B cell (primary cell): ENCODE measurements around the gene PRRT1. TPM values are rescaled to one million over a fixed set of nuclear protein-coding genes. Genes with fewer than 3 reads are reported as not detected.

ENCODE experiments used
- ATAC-seq: fragments of 200-7000 bp; cut with Tn5 transposase; one replicate; pipeline ENCODE4 v1.10.0; 2021; ENCODE audit warnings: low read depth, mild to moderate bottlenecking, moderate number of reproducible peaks, moderate library complexity
- CTCF ChIA-PET: fragments of 350-600 bp; sonication (Branson Sonifier 250); formaldehyde crosslinking; loops from one replicate; lab custom pipeline; 2021; ENCODE audit warnings: antibody characterized with exemption, inconsistent platforms; lab: Charles Lee
- POLR2A ChIA-PET: fragments of 350-600 bp; sonication (Branson Sonifier 250); formaldehyde crosslinking; loops from one replicate; lab custom pipeline; 2021; ENCODE audit warnings: antibody characterized with exemption; lab: Charles Lee
- DNase-seq: peaks from one replicate; pipeline ENCODE4 v3.0.0; 2013
- H2AFZ ChIP-seq: 2 replicates; pipeline ENCODE4 v1.6.1; 2012; ENCODE audit warnings: mild to moderate bottlenecking, low read depth, low read length; ENCODE audit not compliant: insufficient read depth, poor library complexity, severe bottlenecking
- H3K27ac ChIP-seq, 2 donors: 1 replicate in 1 of 2; 2 replicates in 1 of 2; pipeline ENCODE4 v1.5.1; 2012 to 2013; ENCODE audit warnings: low read length in 2 of 2, mild to moderate bottlenecking in 2 of 2, moderate library complexity in 1 of 2
- H3K27me3 ChIP-seq, 4 experiments: fragments of 200-600 bp in 1 of 4; sonication (generic) in 1 of 4; replicated peaks in 1 of 4; 1 replicate in 2 of 4; 2 replicates in 2 of 4; pipeline versions ENCODE4 v1.6.1 to v1.7.0; 2013 to 2016; ENCODE audit warnings: low read length in 3 of 4, mild to moderate bottlenecking in 2 of 4, mixed read lengths in 1 of 4, moderate library complexity in 1 of 4; ENCODE audit not compliant: insufficient read depth in 4 of 4, control insufficient read depth in 3 of 4; ENCODE audit errors: control extremely low read depth in 1 of 4
- H3K36me3 ChIP-seq, 2 experiments: replicated peaks in 1 of 2; 1 replicate in 1 of 2; 2 replicates in 1 of 2; pipeline versions ENCODE4 v1.6.1 to v1.7.1; 2013; ENCODE audit warnings: low read length in 1 of 2; ENCODE audit not compliant: insufficient read depth in 2 of 2, control insufficient read depth in 1 of 2; ENCODE audit errors: control extremely low read depth in 1 of 2, extremely low read depth in 1 of 2
- H3K4me1 ChIP-seq, 2 donors: fragments of 200-600 bp in 1 of 2; sonication (generic) in 1 of 2; 1 replicate in 1 of 2; 2 replicates in 1 of 2; pipeline versions ENCODE4 v1.5.1 to v1.6.1; 2013 to 2017; ENCODE audit warnings: low read length in 2 of 2; ENCODE audit not compliant: control insufficient read depth in 2 of 2, insufficient read depth in 2 of 2
- H3K4me2 ChIP-seq: replicated peaks from 2 replicates; pipeline ENCODE3; 2012; ENCODE audit warnings: mild to moderate bottlenecking, low read depth, low read length; ENCODE audit not compliant: poor library complexity, severe bottlenecking
- H3K4me3 ChIP-seq, 5 experiments: fragments of 200-600 bp in 1 of 5; sonication (generic) in 1 of 5; 1 replicate in 3 of 5; 2 replicates in 2 of 5; pipeline versions ENCODE4 v1.5.1 to v1.7.0; 2011 to 2016; ENCODE audit warnings: low read length in 4 of 5, mild to moderate bottlenecking in 4 of 5, low read depth in 2 of 5, control low read depth in 1 of 5, moderate library complexity in 1 of 5; ENCODE audit not compliant: insufficient read depth in 1 of 5; ENCODE audit errors: control extremely low read depth in 1 of 5, extremely low read depth in 1 of 5
- H3K79me2 ChIP-seq: fragments of 200-600 bp; sonication (generic); one replicate; pipeline ENCODE4 v1.6.0; 2016; ENCODE audit warnings: low read length; ENCODE audit not compliant: control insufficient read depth, insufficient read depth
- H3K9ac ChIP-seq: fragments of 200-600 bp; sonication (generic); 2 replicates; pipeline ENCODE4 v1.6.1; 2017; ENCODE audit warnings: mild to moderate bottlenecking, low read length, moderate library complexity
- H3K9me3 ChIP-seq, 3 donors: one replicate each; pipeline versions ENCODE4 v1.6.1 to v1.7.1; 2013; ENCODE audit warnings: low read length in 2 of 3; ENCODE audit not compliant: control insufficient read depth in 2 of 3, insufficient read depth in 1 of 3; ENCODE audit errors: control extremely low read depth in 1 of 3
- H4K20me1 ChIP-seq: 2 replicates; pipeline ENCODE4 v1.6.0; 2012; ENCODE audit warnings: mild to moderate bottlenecking, low read length; ENCODE audit not compliant: insufficient read depth, control insufficient read depth, poor library complexity, severe bottlenecking
- H3K27ac Mint-ChIP-seq: one replicate; pipeline ENCODE4 v1.8.0; 2021; ENCODE audit warnings: mixed read lengths
- H3K27me3 Mint-ChIP-seq: one replicate; pipeline ENCODE4 v1.8.0; 2021; ENCODE audit warnings: mixed read lengths
- H3K4me1 Mint-ChIP-seq: one replicate; pipeline ENCODE4 v1.8.0; 2021; ENCODE audit warnings: mixed read lengths
- H3K4me3 Mint-ChIP-seq: one replicate; pipeline ENCODE4 v1.8.0; 2021; ENCODE audit warnings: mixed read lengths
- H3K9me3 Mint-ChIP-seq: one replicate; pipeline ENCODE4 v1.8.0; 2022; ENCODE audit warnings: mixed read lengths; ENCODE audit not compliant: insufficient read depth
- CTCF ChIP-seq: fragments of 200-600 bp; IDR thresholded peaks from one replicate; pipeline ENCODE4 v1.8.0; 2022; ENCODE audit warnings: antibody characterized with exemption, mild to moderate bottlenecking
- EZH2 ChIP-seq: IDR thresholded peaks from 2 replicates; pipeline ENCODE4 v1.6.1; 2012; ENCODE audit warnings: borderline replicate concordance, low read depth, mild to moderate bottlenecking, moderate library complexity, low read length; ENCODE audit not compliant: insufficient read depth, poor library complexity, severe bottlenecking
- WGBS: methylation state at CpG from one replicate; pipeline ENCODE4 v1.1.5; 2013; ENCODE audit warnings: missing lambda C conversion rate; ENCODE audit not compliant: insufficient coverage; 5-methylcytosine and 5-hydroxymethylcytosine counted together
- intact Hi-C: fragments of 100-400 bp; cut with micrococcal nuclease; formaldehyde crosslinking; loops from one replicate; pipeline ENCODE4 v1.10.0; 2022
- polyA plus RNA-seq: library from polyadenylated mRNA; depleted of rRNA; stranded (reverse); fragments of >200 nt; gene quantifications from 2 replicates; pipeline ENCODE4 v1.2.3, GENCODE V29; 2012
- total RNA-seq, 2 donors: library from RNA; stranded (reverse); fragments of 120-200 nt in 1 of 2; gene quantifications; 1 replicate in 1 of 2; 2 replicates in 1 of 2; pipeline versions ENCODE4 v1.2.3 to v1.2.4, GENCODE V29; 2013 to 2022

Gene PRRT1
- total and polyA plus RNA-seq, 2 donors (not counting 1 experiment from before 2014, with no cell fraction given): not detected

- no peak overlapping the region for H2AFZ ChIP-seq
- H3K27ac ChIP-seq: no peak overlapping the region
- H3K36me3 ChIP-seq: no peaks in the 10 kb centered on the region
- no peaks in the 10 kb centered on the region for H4K20me1 ChIP-seq
- 100% methylated on average over 2 of the region's 4 CpGs for WGBS
- no peak overlapping the region for H3K27ac Mint-ChIP-seq
- peaks cover 15 to 22% of the 10 kb centered on the region in 2 donors for H3K4me1 ChIP-seq
- H3K9me3 Mint-ChIP-seq: no peaks in the 10 kb centered on the region
- ChIA-PET CTCF (no interaction called here), POLR2A (no interaction called here)
- TF ChIP-seq CTCF: no peak
- TF ChIP-seq EZH2: no peak
- H3K79me2 ChIP-seq: no peaks in the 10 kb centered on the region
- peaks cover 30% of the 10 kb centered on the region for H3K4me1 Mint-ChIP-seq
- ATAC-seq: no peak
- H3K27me3 Mint-ChIP-seq: peaks cover 57% of the 10 kb centered on the region
- H3K4me3 Mint-ChIP-seq: no peak overlapping the region
- peaks cover 0 to 16% (median 3%) of the 10 kb centered on the region in 3 donors for H3K9me3 ChIP-seq
- no peak for DNase-seq
- intact Hi-C loops: no loop called here
- H3K4me3 ChIP-seq: no peak overlapping the region
- peaks cover 0 to 50% (median 27%) of the 10 kb centered on the region in 4 experiments for H3K27me3 ChIP-seq
- no peak overlapping the region for H3K4me2 ChIP-seq
- no peak overlapping the region for H3K9ac ChIP-seq
Measured at GRCh38 chr6:32147401-32148132, 4.2 kb downstream of the PRRT1 start.

DNA sequence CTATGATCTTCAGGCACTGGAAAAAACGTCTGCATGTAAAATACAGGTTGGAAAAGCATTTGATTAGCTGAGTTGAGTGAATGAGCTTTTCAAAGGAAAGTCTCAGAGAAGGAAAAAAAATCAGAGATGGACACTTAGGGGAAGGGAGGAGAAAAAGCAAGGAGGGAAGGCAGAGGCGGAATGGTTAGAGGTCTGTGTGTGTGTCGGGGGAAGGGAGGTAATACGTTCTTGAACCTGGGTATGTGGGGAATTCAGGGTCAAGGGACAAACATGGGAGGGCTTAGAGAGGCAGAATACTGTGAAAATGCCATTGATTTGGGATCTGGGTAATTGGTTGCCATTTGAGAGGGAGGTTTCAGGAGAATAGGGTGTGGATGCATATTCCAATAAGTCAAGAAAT lies 5.1 kb downstream of the PRRT1 start:
- WGBS: 73% methylated on average over 4 of the region's 4 CpGs
- intact Hi-C loops: no loop called here
- no peak overlapping the region for H3K9ac ChIP-seq
- H2AFZ ChIP-seq: no peak overlapping the region
- no peaks in the 10 kb centered on the region for H3K36me3 ChIP-seq
- TF ChIP-seq EZH2 (no peak), CTCF (no peak)
- H3K27me3 ChIP-seq: peaks cover 0 to 43% (median 28%) of the 10 kb centered on the region in 4 experiments
- no peak overlapping the region for H3K27ac Mint-ChIP-seq
- H4K20me1 ChIP-seq: no peaks in the 10 kb centered on the region
- H3K4me3 ChIP-seq: no peak overlapping the region
- no peaks in the 10 kb centered on the region for H3K79me2 ChIP-seq
- no peaks in the 10 kb centered on the region for H3K9me3 Mint-ChIP-seq
- peaks cover 15 to 20% of the 10 kb centered on the region in 2 donors for H3K4me1 ChIP-seq
- H3K4me3 Mint-ChIP-seq: no peak overlapping the region
- DNase-seq: no peak
- H3K4me1 Mint-ChIP-seq: peaks cover 26% of the 10 kb centered on the region
- POLR2A ChIA-PET: no interaction called here
- no peak overlapping the region for H3K4me2 ChIP-seq
- H3K9me3 ChIP-seq: peaks cover 0 to 16% (median 3%) of the 10 kb centered on the region in 3 donors
- H3K27ac ChIP-seq: no peak overlapping the region
- H3K27me3 Mint-ChIP-seq: peaks cover 55% of the 10 kb centered on the region
- ATAC-seq: no peak
- CTCF ChIA-PET: no interaction called here
